TTC549 (cell line): ENCODE results near the gene MYRIP.

Source experiments
- FAIRE-seq: peaks from 2 replicates; lab custom pipeline; 2012; peaks lifted over from hg19 to GRCh38; lab: Jason Lieb, UNC

Gene MYRIP

DNA sequence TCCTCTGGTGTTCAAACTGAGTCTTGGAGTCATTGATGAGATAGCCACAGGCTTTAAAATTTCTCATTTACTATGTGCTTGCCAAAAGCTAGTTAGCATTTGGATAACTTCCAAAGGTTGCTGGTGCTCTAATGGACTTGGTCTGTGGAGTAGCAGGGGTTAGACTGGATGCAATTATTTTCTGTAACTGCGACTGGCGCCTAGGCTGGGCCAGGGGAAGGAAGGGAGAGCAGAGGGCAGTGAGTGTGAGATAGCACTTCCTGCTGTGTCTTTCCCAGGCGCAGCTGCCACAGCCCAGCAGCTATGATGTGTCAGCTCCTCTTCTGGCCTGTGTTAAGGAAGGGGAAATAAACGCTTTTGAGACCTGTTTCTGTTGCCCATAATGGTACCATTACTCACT lies 98.6 kb downstream of the MYRIP start:
- no peak for FAIRE-seq

- no peak for FAIRE-seq
Observed at GRCh38 chr3:39910135-39910534, 100.7 kb downstream of the MYRIP start.

GRCh38 chr3:39910826-39911464 lies 101.5 kb downstream of the MYRIP start:
- FAIRE-seq, result no peak

GRCh38 chr3:39911465-39912309 lies 102.3 kb downstream of the MYRIP start:
- FAIRE-seq, result no peak

DNA sequence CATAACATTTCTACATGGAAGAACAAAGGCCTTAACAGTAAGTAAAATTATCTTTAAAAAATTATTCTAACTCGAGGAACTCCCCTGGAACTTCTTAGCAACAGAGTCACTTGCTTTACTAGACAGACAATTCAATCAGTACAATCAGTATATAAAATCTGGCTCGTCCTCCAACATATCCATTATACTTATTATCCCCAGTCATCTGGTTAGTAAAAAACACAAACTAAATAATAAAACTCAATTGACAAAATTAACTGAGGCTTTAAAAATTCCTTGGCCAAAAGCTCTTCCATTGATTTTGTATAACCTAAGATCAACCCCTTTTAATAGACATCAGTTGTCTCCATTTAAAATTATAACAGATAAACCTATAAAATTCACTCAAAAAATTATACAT lies 105.6 kb downstream of the MYRIP start:
- FAIRE-seq, result no peak

DNA sequence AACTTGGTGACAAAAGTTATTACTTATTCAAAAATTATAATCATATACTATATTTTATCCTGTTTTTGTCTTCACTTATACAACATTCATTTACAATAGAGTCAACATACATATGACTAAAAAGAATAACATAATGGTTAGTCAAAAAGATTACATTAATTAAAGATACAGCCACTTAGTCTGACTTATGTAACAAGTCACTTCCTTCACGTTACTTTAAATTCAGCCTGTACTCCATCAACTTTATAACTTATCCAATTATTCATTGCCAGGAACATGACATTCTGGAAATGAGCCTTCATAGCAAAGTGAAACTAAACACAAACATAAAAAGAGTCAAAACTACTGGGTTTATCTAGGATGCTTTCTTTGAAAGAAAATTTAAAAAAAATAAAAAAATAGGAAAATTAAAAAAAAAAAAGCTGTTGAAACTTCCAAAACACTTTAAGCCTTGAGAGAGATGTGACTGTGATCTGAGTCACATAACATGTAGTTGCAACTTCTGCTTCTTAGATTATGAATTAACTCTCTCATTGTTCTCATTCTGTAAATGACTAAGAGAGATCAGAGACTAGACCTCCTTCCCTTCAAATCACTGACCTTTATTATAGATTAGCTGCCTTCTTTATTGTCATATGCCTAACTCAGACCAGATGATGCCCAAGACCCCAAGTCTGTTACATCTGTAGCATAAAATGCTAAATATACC lies 107.8 kb downstream of the MYRIP start:
- FAIRE-seq, result no peak

GRCh38 chr3:39919281-39919680 lies 109.9 kb downstream of the MYRIP start:
- FAIRE-seq, result no peak

GRCh38 chr3:39920271-39920670 lies 110.9 kb downstream of the MYRIP start:
- FAIRE-seq, result no peak

- no peak for FAIRE-seq
Observed at GRCh38 chr3:39927479-39927878, 118.1 kb downstream of the MYRIP start.

DNA sequence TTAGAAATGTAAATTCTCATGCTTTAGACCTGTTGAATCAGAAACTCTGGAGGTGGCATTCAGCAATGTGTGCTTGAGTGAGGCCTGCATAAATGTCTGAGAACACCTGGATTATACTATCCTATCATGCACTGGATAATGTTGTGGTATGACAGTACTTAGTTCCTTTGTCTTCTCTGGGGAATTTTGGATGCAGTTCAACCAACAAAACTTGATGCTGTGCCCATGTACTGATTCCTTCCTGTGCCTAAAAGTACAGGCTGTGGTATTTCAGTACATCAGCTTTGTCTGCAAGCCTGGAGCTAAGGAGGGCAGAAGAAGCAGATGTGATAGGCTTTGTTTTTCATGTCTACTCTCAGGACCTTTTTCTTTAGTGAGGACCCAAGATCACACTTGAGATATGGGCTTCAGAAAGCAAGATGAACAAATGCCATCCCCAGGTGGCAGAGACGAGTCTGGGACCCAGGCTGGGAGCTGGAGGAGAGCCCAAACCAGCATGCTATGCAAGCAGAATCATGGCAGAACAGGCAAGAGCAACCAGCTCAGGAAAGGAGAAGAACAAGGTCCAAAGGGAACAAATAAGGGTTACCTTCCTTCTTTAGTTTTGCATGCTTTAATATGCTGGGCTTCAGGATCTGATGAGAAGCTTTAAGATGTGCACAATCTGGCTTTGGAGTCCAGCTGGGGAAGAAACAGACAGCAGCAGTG lies 124.7 kb downstream of the MYRIP start:
- FAIRE-seq, result no peak

DNA sequence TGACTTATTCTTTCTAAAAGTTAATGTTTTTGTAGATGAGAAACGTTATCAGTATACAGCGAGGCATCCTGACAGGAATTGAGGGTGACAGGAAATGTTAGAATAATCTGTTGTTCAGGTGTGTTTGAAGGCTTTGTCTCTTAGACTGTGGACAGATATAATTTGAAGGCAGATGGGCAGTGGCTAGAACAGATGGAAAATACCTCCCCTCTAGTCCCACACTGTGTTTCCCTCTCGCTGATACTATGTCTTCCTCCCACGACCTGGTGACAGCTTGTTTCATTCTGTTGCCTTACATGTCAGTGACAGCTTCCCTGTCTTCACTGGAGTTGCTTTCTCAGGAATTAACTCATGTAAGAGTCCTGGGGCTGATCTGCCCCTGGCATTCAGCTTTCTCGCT lies 125.3 kb downstream of the MYRIP start:
- no peak for FAIRE-seq

GRCh38 chr3:39935261-39935660 lies 125.9 kb downstream of the MYRIP start:
- FAIRE-seq, result no peak

- FAIRE-seq, result no peak
Observed at GRCh38 chr3:39936848-39937247, 127.4 kb downstream of the MYRIP start.

GRCh38 chr3:39937315-39937714 lies 127.9 kb downstream of the MYRIP start:
- no peak for FAIRE-seq

DNA sequence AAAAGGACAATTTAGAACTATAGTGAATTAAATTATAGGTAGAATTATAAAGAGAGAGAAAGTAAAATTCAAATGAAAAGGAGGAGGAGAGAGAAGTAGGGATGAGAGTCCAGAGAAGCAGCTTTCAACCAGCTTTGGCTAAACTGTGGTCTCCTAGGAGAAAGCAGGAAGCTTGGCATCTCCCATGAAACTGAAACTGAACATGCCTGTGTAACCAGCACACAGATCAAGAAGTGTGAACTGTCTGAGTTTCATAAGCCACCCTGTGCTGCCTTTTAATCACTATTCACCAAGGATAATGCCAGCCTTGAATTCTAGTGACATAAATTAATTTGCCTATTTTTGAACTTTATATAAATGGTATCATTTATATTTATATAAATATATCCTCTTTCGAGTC lies 128.5 kb downstream of the MYRIP start:
- FAIRE-seq, result no peak

- FAIRE-seq, result no peak
Observed at GRCh38 chr3:39941931-39942330, 132.5 kb downstream of the MYRIP start.

- FAIRE-seq, result no peak
Observed at GRCh38 chr3:39960515-39961191, 151.2 kb downstream of the MYRIP start.

GRCh38 chr3:39961230-39961629 lies 151.8 kb downstream of the MYRIP start:
- no peak for FAIRE-seq

GRCh38 chr3:39962581-39962980 lies 153.2 kb downstream of the MYRIP start:
- no peak for FAIRE-seq

- no peak for FAIRE-seq
Observed at GRCh38 chr3:39965461-39965860, 156.1 kb downstream of the MYRIP start.

DNA sequence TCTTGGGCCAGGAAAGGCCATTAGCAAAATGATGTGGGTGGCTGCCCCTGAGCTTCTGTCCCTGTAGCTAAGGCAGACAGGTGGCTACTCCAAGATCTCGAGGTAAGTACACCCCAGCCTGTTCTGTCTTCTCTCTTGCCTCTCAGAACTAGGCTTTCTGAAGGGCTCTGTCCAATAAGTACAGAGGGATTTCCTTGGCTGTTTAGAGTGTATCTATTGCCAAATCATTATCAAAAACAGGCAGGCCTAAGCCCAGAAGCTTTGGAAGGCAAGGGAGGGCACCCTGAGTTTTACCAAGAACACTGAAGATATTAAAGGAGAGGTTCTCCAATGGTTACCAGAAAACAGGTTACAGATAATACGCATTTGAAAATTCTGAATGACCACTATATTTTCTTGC lies 156.6 kb downstream of the MYRIP start:
- FAIRE-seq, result no peak

DNA sequence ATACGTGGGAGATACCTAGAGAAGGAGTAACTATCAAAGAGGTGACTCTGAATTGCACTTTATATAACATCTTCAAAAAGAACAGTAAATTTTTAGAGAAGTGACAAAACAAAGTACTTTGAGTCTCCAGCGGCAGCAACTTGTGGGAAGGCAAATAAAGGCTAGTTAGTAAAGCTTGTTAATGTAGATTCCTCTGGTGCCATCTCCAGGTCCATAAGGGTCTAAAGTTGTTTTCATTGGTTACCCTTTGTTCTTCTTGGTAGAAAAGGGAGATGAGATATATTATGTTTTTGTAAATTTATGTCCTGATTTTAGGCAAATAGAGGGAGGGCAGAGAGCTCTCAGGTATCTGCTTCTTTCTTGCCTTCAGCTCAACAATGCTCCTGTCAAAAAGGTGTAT lies 161.6 kb downstream of the MYRIP start:
- no peak for FAIRE-seq
